GM12874 (cell line): ENCODE measurements around the gene GJB1.

ENCODE experiments used
- TF ChIP-seq, protein P1 (sequence below): IDR thresholded peaks from 2 replicates; pipeline ENCODE4 v1.5.1; 2011; ENCODE audit warnings: low read depth, mild to moderate bottlenecking, control low read depth, low read length, moderate library complexity; ENCODE audit not compliant: insufficient read depth

Gene GJB1

DNA sequence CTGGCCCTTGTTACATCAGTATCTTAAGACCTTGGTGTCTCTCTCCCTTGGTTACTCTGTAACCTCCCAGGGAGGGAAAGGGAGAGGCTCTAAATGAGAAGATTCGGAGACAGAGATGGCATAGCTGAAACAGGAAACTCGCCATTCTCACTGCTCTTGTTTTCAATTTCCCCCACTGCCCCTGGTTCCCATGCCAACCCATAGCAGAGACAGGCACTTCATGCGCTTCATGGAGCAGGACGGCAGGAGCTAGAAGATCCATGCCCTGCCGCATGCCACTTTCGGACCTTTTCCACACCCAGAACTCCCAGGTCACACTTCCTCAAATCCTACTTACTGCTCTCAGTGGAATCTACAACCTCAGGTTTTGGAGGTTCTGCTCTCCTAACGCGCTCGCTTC lies 27.8 kb downstream of the GJB1 start:
- TF ChIP-seq, protein P1, sequence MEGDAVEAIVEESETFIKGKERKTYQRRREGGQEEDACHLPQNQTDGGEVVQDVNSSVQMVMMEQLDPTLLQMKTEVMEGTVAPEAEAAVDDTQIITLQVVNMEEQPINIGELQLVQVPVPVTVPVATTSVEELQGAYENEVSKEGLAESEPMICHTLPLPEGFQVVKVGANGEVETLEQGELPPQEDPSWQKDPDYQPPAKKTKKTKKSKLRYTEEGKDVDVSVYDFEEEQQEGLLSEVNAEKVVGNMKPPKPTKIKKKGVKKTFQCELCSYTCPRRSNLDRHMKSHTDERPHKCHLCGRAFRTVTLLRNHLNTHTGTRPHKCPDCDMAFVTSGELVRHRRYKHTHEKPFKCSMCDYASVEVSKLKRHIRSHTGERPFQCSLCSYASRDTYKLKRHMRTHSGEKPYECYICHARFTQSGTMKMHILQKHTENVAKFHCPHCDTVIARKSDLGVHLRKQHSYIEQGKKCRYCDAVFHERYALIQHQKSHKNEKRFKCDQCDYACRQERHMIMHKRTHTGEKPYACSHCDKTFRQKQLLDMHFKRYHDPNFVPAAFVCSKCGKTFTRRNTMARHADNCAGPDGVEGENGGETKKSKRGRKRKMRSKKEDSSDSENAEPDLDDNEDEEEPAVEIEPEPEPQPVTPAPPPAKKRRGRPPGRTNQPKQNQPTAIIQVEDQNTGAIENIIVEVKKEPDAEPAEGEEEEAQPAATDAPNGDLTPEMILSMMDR, result no peak

DNA sequence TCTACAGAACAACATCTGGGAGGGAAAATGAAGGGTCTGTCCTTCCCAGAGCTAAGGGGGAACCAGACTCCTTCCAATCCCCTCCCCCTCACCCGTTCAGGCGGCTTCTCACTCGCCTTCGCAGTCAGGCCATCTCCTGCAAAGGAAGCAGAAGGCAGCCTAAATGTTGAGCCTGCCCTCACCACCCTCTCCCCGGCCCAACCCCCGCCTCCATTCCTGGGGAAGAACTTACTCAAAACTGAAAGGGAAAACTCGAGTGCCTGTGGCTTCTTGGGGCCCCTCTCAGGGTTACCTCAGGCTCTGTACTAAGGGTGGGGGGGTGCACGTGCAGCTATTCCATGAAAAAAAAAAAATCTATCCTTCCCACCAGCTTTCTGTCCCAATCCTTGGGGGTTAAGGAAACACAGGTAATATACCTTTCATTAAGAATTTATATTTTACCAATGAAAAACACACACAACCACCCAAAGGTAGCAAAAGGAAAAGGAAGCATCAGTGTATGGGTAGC lies 28.5 kb downstream of the GJB1 start:
- TF ChIP-seq, protein P1, result no peak

DNA sequence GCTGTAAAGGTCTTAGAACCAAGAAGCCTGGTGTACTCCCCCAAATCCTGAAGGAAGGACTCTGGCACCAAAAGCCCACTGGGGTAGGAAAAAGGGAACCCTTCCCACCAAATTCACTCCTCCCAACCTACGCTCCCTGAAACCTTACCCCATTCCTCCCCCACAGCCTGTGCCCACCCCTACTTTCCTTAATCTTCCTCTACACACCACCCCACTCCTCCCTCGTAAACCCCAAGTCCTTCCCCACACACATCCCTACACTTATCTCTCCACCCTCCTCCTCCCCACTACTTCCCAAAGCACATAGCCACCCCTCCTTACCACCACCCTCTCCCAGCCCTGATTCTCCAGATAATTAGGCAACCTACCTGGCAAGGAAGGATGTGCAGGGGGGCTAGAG lies 29.2 kb downstream of the GJB1 start:
- TF ChIP-seq, protein P1, result no peak

DNA sequence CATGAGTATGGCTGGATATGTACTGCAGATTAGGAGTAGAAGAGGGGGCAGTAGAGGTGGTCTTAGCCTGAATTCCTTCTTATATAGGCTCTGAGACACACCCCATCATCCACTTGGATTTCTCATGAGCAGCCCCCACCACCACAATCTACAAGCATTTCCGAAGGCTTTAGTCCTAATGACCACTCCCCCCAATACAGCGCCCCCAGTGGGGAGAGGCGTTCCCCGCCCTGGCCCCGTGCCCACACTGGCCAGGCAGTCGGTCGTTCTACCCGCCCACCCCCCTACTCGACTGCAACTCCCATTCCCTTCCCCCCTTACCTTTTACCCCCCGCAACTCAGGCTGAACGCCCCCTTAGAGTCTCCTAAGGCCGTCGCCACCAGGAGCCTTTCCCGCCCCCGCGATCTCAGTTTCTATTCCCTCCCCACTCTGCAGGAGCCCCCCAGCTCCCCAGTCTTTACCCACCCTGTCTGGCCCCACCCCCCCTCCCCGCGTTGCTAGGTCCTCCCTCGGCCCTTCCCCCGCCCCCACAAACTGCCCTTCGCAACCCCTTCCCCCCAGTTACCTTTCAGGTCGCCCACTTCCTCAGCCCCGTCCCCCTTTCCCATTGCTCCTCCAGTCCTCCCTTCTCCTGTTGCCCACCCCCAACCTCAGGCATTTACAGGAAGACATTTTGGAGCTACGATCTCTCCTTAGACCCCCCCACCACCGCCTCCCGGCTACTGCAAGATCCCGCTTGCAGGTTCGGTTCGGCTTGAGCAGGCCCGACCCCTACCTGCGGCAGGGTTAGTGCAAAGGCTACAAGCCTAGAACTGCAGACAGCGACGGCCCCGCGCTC lies 30.4 kb downstream of the GJB1 start:
- TF ChIP-seq, protein P1, result peak; percentile 64

DNA sequence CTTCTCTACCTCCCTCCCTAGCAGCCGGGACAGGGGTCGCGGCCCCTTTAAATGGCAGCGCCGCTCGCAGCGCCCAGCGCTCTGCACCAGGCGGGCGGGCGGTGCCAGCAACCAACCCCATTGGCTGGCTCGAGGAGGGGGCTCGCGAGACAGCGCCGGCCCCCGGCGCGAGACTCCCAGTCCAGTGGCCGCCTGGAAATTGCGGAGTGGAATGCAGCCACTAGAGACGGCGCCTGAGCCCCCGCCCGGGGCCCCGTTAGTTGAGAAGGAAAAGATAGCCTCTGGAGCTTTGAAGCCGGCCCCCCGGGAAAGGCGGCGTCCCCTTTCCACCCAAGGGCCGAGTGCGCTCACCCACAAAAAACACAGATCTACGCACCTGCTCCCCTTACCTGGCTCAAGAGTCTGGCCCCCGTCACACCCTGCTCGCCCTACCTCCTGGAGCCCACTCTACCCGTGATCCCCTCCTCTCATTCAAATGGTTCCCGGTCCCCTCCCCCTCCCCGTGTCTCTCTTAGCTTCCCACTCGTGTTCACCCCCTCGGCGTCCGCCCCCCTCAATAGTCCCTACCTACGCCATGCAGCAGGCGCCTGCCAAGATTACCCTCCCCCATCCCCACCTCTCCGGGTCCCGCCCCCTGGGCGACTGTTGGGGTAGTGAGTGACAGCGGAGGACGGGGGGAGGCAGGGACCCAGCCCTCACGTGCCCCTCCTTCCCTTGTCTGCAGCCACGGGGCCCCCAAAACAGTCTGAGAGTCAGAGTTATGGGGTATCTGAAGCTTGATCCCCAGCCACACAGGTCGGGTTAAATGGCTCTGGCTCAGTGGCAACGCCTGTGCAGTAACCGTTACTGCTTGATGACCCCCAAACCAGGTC lies 31.3 kb downstream of the GJB1 start, which contains the start of gene ZMYM3:
TSS of gene ZMYM3 (minus strand) at position 49 of the 872 bp plus-strand sequence. CDS start 885 bp downstream, outside the sequence.
- TF ChIP-seq, protein P1, result no peak

DNA sequence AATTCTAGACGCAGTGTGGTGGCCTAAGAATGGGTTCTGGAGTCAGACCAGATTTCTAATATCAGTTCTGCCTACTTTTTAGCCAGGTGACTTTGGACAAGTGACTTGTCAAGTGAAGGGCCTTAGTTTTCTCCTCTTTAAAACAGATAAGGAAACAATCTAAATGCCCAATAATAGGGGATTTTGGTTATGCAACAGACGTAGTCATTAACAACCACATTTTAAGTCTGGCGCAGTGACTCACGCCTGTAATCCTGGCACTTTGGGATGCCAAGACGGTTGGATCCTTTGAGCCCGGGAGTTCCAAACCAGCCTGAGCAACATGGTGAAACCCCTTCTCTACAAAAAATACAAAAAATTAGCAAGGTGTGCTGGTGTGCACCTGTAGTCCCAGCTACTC lies 33.0 kb downstream of the GJB1 start:
- TF ChIP-seq, protein P1, result no peak

DNA sequence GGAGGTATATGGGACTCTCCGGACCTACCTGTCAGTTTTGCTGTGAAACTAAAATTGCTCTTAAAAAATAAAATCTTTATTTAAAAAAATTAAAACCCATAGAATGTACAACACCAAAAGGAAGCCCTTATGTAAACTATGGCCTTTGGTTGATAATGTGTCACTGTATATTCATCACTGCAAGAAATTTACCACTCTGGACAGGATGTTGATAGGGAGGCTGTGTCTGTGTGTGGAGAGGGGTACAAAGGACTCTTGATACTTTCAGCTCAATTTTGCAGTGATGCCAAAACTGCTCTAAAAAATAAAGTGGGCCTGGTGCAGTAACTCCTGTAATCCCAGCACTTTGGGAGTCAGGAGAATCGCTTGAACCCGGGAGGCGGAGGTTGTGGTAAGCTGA lies 33.8 kb downstream of the GJB1 start:
- TF ChIP-seq, protein P1, result no peak
